PC-3 (cell line): Measurements from ENCODE around the gene PRAC1. TPM values are rescaled to one million over a fixed set of nuclear protein-coding genes. Genes with fewer than 3 reads are reported as not detected.
A peak's percentile ranks its signal among the peaks of the same experiment; 100 is the strongest.

Experiments used
- ATAC-seq: fragments of 200-7000 bp; cut with Tn5 transposase; 2 replicates; pipeline ENCODE4 v1.9.1; 2020; ENCODE audit warnings: mild to moderate bottlenecking, moderate library complexity
- BruUV-seq: library from RNA; stranded (reverse); fragments of 400-500 nt; replicated peaks from 2 replicates; lab custom pipeline; 2021; lab: Mats Ljungman, UMichigan
- CTCF ChIA-PET: fragments of 300-600 bp; sonication (Branson Sonifier 250); formaldehyde crosslinking; loops from one replicate; lab custom pipeline; 2022; ENCODE audit warnings: antibody characterized with exemption; lab: Charles Lee
- POLR2A ChIA-PET: fragments of 300-600 bp; sonication (Branson Sonifier 250); formaldehyde crosslinking; loops from one replicate; lab custom pipeline; 2022; ENCODE audit warnings: antibody characterized with exemption; ENCODE audit not compliant: unreplicated experiment; lab: Charles Lee
- DNase-seq: peaks from one replicate; pipeline ENCODE4 v3.0.0-alpha.2; 2015
- H2AFZ ChIP-seq: fragments of 300-600 bp; sonication (generic); 2 replicates; pipeline ENCODE4 v1.6.0; 2016; ENCODE audit warnings: antibody characterized with exemption, low read length
- H3F3A ChIP-seq: fragments of 300-600 bp; sonication (generic); one replicate; pipeline ENCODE4 v1.6.0; 2017; ENCODE audit warnings: antibody characterized with exemption, low read length, control low read depth, mild to moderate bottlenecking; ENCODE audit not compliant: unreplicated experiment
- H3K27ac ChIP-seq: fragments of 300-600 bp; sonication (generic); 2 replicates; pipeline ENCODE4 v1.5.1; 2016; ENCODE audit warnings: mild to moderate bottlenecking, low read length
- H3K27me3 ChIP-seq: fragments of 300-600 bp; sonication (generic); 2 replicates; pipeline ENCODE4 v1.6.1; 2016; ENCODE audit warnings: low read length, mixed read lengths
- H3K36me3 ChIP-seq: fragments of 300-600 bp; sonication (generic); 2 replicates; pipeline ENCODE4 v1.6.1; 2016; ENCODE audit warnings: low read depth, mixed run types, low read length, mixed read lengths
- H3K4me1 ChIP-seq: fragments of 300-600 bp; sonication (generic); 2 replicates; pipeline ENCODE4 v1.5.1; 2016; ENCODE audit warnings: low read length; ENCODE audit not compliant: insufficient read depth
- H3K4me2 ChIP-seq: fragments of 300-600 bp; sonication (generic); 2 replicates; pipeline ENCODE4 v1.6.0; 2016; ENCODE audit warnings: low read length
- H3K4me3 ChIP-seq: fragments of 300-600 bp; sonication (generic); 2 replicates; pipeline ENCODE4 v1.5.1; 2016; ENCODE audit warnings: mild to moderate bottlenecking, low read length, mixed read lengths
- H3K79me2 ChIP-seq: fragments of 300-600 bp; sonication (generic); 2 replicates; pipeline ENCODE4 v1.6.1; 2017; ENCODE audit warnings: low read length, mixed read lengths
- H3K9ac ChIP-seq: fragments of 300-600 bp; sonication (generic); 2 replicates; pipeline ENCODE4 v1.6.0; 2016; ENCODE audit warnings: mild to moderate bottlenecking, low read length
- H3K9me2 ChIP-seq: fragments of 300-600 bp; sonication (generic); replicated peaks from 2 replicates; pipeline ENCODE4 v1.6.1; 2016; ENCODE audit warnings: mixed run types, low read length, mixed read lengths
- H3K9me3 ChIP-seq: fragments of 300-600 bp; sonication (generic); 2 replicates; pipeline ENCODE4 v1.6.1; 2016; ENCODE audit warnings: low read length, mixed read lengths
- H4K20me1 ChIP-seq: fragments of 300-600 bp; sonication (generic); 2 replicates; pipeline ENCODE4 v1.6.1; 2016; ENCODE audit warnings: low read length, mixed read lengths
- CTCF ChIP-seq: fragments of 300-600 bp; sonication (generic); conservative IDR thresholded peaks from 2 replicates; pipeline ENCODE4 v1.5.1; 2017; ENCODE audit warnings: antibody characterized with exemption, low read depth, mild to moderate bottlenecking, low read length
- EZH2 ChIP-seq: fragments of 300-600 bp; sonication (generic); IDR thresholded peaks from one replicate; pipeline ENCODE4 v1.6.1; 2017; ENCODE audit warnings: antibody characterized with exemption, mild to moderate bottlenecking, low read length; ENCODE audit not compliant: unreplicated experiment
- EZH2phosphoT487 ChIP-seq: fragments of 300-600 bp; sonication (generic); IDR thresholded peaks from 2 replicates; pipeline ENCODE4 v1.6.1; 2018; ENCODE audit warnings: mild to moderate bottlenecking, antibody characterized with exemption, low read length, borderline replicate concordance
- intact Hi-C: fragments of 100-400 bp; cut with micrococcal nuclease; formaldehyde crosslinking; loops from 2 replicates; pipeline ENCODE4 v1.9.0; 2023
- total RNA-seq: library from RNA; depleted of rRNA; stranded (reverse); fragments of >200 nt; gene quantifications from 2 replicates; pipeline ENCODE4 v1.2.3, GENCODE V29; 2014

PRAC1 gene
- total RNA-seq, 1 experiment from 2014 or later = 44.4 TPM

DNA sequence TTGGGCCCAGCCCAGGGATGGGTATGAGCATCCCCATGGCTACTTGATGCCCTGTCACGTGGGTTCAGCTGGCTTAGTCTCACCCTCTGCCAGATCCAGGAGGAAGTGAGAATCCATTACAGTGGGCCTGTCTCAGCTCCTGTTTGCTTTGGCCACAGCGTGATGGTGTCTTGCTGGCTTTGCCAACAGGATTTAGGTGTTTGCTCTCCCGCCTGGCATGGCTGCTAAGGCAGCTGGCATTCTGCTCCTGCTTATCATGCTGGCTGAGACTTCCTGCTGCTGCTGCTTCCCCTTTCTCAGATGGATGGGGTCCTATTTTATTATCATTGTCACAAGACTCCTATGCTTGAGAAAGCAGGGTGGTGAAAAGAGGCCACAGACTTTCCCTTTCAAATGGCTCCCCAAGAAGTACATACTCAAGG, 34.5 kb upstream of the PRAC1 start:
- ChIA-PET CTCF (interaction anchor here (0.5 to 2.0 kb wide), 4 partner anchors 33 to 122 kb away, joined by 3 to 8 read pairs (median 4); no protein-coding TSS in a partner anchor), POLR2A (interaction anchor here (0.5 to 1.5 kb wide), 3 partner anchors 28 to 136 kb away, joined by 3 to 4 read pairs (median 3); partner anchors contain the start of genes ATP5MC1 and HOXB13)
- Histone ChIP-seq H3K9me3 (no peaks in the 10 kb centered on the region), H2AFZ (peak overlapping the region; percentile 69), H3K4me1 (peaks cover 55% of the 10 kb centered on the region), H3K27ac (peak overlapping the region; percentile 32), H4K20me1 (no peaks in the 10 kb centered on the region), H3K27me3 (no peaks in the 10 kb centered on the region), H3K4me3 (no peak overlapping the region), H3K9ac (no peak overlapping the region), H3F3A (no peaks in the 10 kb centered on the region), H3K79me2 (no peaks in the 10 kb centered on the region), H3K9me2 (no peaks in the 10 kb centered on the region), H3K36me3 (no peaks in the 10 kb centered on the region), H3K4me2 (peak overlapping the region; percentile 6; the same call in 1 of the 2 replicates)
- TF ChIP-seq CTCF = no peak
- TF ChIP-seq EZH2phosphoT487 = no peak
- TF ChIP-seq EZH2 = no peak
- intact Hi-C loops = loop anchor here (2.0 kb wide), 1 partner anchor 34 kb away; the partner anchor contains the start of genes PRAC1 and PRAC2
- DNase-seq (peak; percentile 43), ATAC-seq (peak; percentile 44)
- BruUV-seq = no TSS peak

DNA sequence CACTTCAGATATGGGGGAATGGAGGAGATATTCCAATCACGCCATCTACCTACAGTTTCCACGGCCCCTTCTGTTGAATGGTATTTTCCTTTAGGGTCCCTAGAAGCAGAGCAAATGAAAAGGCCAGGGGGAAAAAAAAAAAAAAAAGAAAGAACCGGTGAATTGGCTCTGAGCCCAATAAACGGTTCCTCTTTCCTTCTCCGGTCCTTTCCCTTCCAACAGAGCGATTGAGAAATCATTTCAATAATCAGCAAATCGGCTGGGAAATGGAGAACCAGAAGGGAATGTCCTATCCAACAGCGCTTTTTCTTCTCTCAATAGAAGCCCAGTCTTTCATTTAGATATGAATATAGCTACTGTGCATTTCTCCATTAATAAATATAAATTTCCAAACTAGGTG, 33.0 kb upstream of the PRAC1 start:
- Histone ChIP-seq H3F3A (no peaks in the 10 kb centered on the region), H3K36me3 (no peaks in the 10 kb centered on the region), H3K79me2 (peaks cover under 1% of the 10 kb centered on the region; the same call in 1 of the 2 replicates), H3K4me2 (no peak overlapping the region), H3K9me3 (no peaks in the 10 kb centered on the region), H3K27me3 (no peaks in the 10 kb centered on the region), H4K20me1 (no peaks in the 10 kb centered on the region), H3K9ac (no peak overlapping the region), H3K9me2 (no peaks in the 10 kb centered on the region), H3K27ac (no peak overlapping the region), H3K4me1 (peaks cover 65% of the 10 kb centered on the region), H3K4me3 (no peak overlapping the region), H2AFZ (no peak overlapping the region)
- TF ChIP-seq EZH2 (no peak), CTCF (no peak), EZH2phosphoT487 (no peak)
- ChIA-PET POLR2A (no interaction called here), CTCF (no interaction called here)
- no TSS peak for BruUV-seq
- peak; percentile 1 for DNase-seq
- intact Hi-C loops = no loop called here
- ATAC-seq = no peak
